ENCODE results near the gene BCO2. TPM values are rescaled to one million over a fixed set of nuclear protein-coding genes. Genes with fewer than 3 reads are reported as not detected.

BCO2 gene
- total RNA-seq, 1 experiment from 2014 or later: 2.5 TPM

GRCh38 chr11:112221274-112221835, 46.0 kb downstream of the BCO2 start:
- POLR2A ChIA-PET (ENCODE audit: low non-redundant PET): interaction anchor here (0.6 to 0.7 kb wide), 2 partner anchors 242 to 400 kb away, joined by 4 read pairs; no protein-coding TSS in a partner anchor
- no TSS peak for BruUV-seq (replicated peaks)
- Histone ChIP-seq H3K36me3 (ENCODE audit: insufficient read depth, low read length, poor library complexity, severe bottlenecking) (no peaks in the 10 kb centered on the region), H3K9me3 (ENCODE audit: low read depth, low read length, poor library complexity, severe bottlenecking) (no peaks in the 10 kb centered on the region), H3K27me3 (replicated peaks; ENCODE audit: insufficient read depth, low read depth, low read length, poor library complexity) (no peaks in the 10 kb centered on the region), H3K27ac (ENCODE audit: low read depth, low read length, poor library complexity, severe bottlenecking) (peak overlapping the region; percentile 52), H3K4me1 (ENCODE audit: insufficient read depth, low read length, poor library complexity, severe bottlenecking) (peaks cover 29% of the 10 kb centered on the region), H3K4me3 (ENCODE audit: low read depth, low read length, poor library complexity, severe bottlenecking) (no peak overlapping the region)
- no peak for TF ChIP-seq EZH2 (IDR thresholded peaks at IDR 0.05; ENCODE audit: borderline replicate concordance, low read depth, low read length, poor library complexity, severe bottlenecking)
- TF ChIP-seq CTCF (conservative IDR thresholded peaks at IDR 0.05; ENCODE audit: low read depth, low read length): no peak
- DNase-seq (ENCODE audit: low spot score): peak; percentile 72
- intact Hi-C loops (cut with micrococcal nuclease; ENCODE audit: unreplicated experiment): loop anchor here (1.0 to 10.0 kb wide), 3 partner anchors 333 to 1067 kb away; no protein-coding TSS in a partner anchor
- CTCF ChIA-PET: interaction anchor here (0.6 to 3.4 kb wide), 3 partner anchors 59 to 908 kb away, joined by 3 to 32 read pairs (median 3); no protein-coding TSS in a partner anchor

- Histone ChIP-seq H3K36me3 (ENCODE audit: insufficient read depth, low read length, poor library complexity, severe bottlenecking) (no peaks in the 10 kb centered on the region), H3K27ac (ENCODE audit: low read depth, low read length, poor library complexity, severe bottlenecking) (peak overlapping the region; percentile 52), H3K27me3 (replicated peaks; ENCODE audit: insufficient read depth, low read depth, low read length, poor library complexity) (no peaks in the 10 kb centered on the region), H3K4me3 (ENCODE audit: low read depth, low read length, poor library complexity, severe bottlenecking) (no peak overlapping the region), H3K9me3 (ENCODE audit: low read depth, low read length, poor library complexity, severe bottlenecking) (no peaks in the 10 kb centered on the region), H3K4me1 (ENCODE audit: insufficient read depth, low read length, poor library complexity, severe bottlenecking) (peaks cover 32% of the 10 kb centered on the region)
- TF ChIP-seq EZH2 (IDR thresholded peaks at IDR 0.05; ENCODE audit: borderline replicate concordance, low read depth, low read length, poor library complexity, severe bottlenecking) (no peak), CTCF (conservative IDR thresholded peaks at IDR 0.05; ENCODE audit: low read depth, low read length) (no peak)
- no peak for DNase-seq (ENCODE audit: low spot score)
- BruUV-seq (replicated peaks): no TSS peak
- POLR2A ChIA-PET (ENCODE audit: low non-redundant PET): no interaction called here
- CTCF ChIA-PET: interaction anchor here (3.4 kb wide), 1 partner anchor 58 kb away, joined by 32 read pairs; no protein-coding TSS in a partner anchor
- intact Hi-C loops (cut with micrococcal nuclease; ENCODE audit: unreplicated experiment): loop anchor here (10.0 kb wide), 1 partner anchor 332 kb away; no protein-coding TSS in a partner anchor
These were observed 47.0 kb downstream of the BCO2 start for GRCh38 chr11:112222303-112222702.

DNA sequence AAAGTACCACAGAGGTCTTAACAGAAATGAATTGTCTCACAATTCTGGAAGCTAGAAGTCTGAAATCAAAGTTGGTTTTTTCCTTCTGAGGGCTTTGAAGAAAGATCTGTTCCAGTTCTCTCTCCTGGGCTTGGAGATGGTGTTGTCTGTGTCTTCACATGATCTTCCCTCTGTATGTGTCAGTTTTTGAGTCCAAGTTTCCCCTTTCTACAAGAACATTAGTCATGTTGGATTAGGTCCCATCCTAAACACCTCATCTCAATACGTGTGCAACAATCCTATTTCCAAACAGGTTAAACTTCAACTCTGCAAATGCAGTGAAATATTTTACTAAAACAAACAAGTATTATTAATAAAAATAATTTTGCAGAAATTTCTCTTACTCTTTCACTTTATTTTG, 47.8 kb downstream of the BCO2 start:
- CTCF ChIA-PET: interaction anchor here (0.6 to 3.4 kb wide), 2 partner anchors 57 to 365 kb away, joined by 3 to 32 read pairs; no protein-coding TSS in a partner anchor
- POLR2A ChIA-PET (ENCODE audit: low non-redundant PET): no interaction called here
- Histone ChIP-seq H3K36me3 (ENCODE audit: insufficient read depth, low read length, poor library complexity, severe bottlenecking) (no peaks in the 10 kb centered on the region), H3K4me1 (ENCODE audit: insufficient read depth, low read length, poor library complexity, severe bottlenecking) (peaks cover 41% of the 10 kb centered on the region), H3K27ac (ENCODE audit: low read depth, low read length, poor library complexity, severe bottlenecking) (no peak overlapping the region), H3K9me3 (ENCODE audit: low read depth, low read length, poor library complexity, severe bottlenecking) (no peaks in the 10 kb centered on the region), H3K27me3 (replicated peaks; ENCODE audit: insufficient read depth, low read depth, low read length, poor library complexity) (no peaks in the 10 kb centered on the region), H3K4me3 (ENCODE audit: low read depth, low read length, poor library complexity, severe bottlenecking) (no peak overlapping the region)
- no TSS peak for BruUV-seq (replicated peaks)
- no peak for DNase-seq (ENCODE audit: low spot score)
- TF ChIP-seq EZH2 (IDR thresholded peaks at IDR 0.05; ENCODE audit: borderline replicate concordance, low read depth, low read length, poor library complexity, severe bottlenecking) (no peak), CTCF (conservative IDR thresholded peaks at IDR 0.05; ENCODE audit: low read depth, low read length) (no peak)
- intact Hi-C loops (cut with micrococcal nuclease; ENCODE audit: unreplicated experiment): loop anchor here (10.0 kb wide), 1 partner anchor 332 kb away; no protein-coding TSS in a partner anchor

Measured in A673 (cell line).